HG02840 (cell line): ENCODE measurements around the gene HSPB3.
"Not testable (repeated sequence)": the region's sequence is repeated elsewhere in the genome, so short reads cannot be mapped to it uniquely, and the experiment has no call there.

Experiments
- ATAC-seq: cut with Tn5 transposase; IDR thresholded peaks from one replicate; pipeline ENCODE4 v1.9.1; 2021; ENCODE audit warnings: mild to moderate bottlenecking, moderate library complexity, moderate number of reproducible peaks; ENCODE audit not compliant: unreplicated experiment, low FRiP score

HSPB3 gene

DNA sequence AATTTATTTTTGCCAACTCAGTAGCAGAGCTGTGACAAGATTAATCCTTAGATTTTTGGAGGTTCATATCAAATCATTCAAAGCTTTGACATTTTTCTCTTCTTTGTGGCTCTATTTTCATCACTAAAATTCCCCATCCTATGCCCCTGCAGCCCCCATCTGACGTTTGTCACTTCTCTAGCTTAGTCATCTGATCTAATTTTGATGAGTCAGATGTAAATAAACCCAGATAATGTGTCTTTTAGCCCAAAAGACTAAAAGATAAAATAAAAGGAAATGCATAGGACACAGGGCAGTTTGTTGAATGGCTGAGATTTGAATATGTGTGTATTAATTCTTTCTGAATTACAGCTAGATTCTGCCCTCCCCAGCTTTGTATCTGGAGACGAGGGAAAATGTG is 897 bp upstream of the HSPB3 start:
- ATAC-seq: no peak

DNA sequence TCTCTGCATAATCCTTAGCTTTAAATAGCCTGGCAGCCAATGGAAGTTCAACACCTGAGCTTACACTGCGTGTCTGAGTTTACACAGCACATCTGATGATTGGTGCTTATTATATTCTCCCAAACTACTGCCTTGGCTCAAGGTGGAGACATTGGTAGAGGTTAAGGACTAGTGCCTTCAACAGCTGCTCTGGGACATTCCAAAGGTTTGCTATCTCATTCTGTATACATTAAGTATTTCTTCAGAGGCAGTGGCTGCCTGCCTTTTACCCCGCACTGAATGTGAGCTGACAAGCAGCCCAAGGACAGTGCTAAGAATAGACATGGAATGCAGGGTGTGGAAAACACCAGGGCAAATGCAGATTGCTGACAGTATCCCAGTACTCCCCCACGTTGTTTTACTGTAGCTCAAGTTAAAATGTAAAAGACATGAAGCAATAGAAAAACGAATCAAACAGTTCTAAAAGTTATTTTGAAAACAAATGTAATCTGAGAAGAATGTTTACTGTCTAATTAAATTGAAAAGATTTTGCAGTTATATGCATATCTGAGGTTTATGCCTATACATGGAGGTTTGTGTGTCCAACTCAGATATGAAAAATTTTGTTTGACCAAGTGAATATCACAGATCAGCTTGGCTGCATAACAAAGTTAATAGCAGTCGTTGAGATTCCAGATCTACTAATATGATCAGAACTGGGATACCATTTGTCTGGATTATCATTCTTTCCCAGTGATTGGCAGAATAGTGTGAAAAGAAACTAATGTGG is 1.8 kb downstream of the HSPB3 start:
- no peak for ATAC-seq

DNA sequence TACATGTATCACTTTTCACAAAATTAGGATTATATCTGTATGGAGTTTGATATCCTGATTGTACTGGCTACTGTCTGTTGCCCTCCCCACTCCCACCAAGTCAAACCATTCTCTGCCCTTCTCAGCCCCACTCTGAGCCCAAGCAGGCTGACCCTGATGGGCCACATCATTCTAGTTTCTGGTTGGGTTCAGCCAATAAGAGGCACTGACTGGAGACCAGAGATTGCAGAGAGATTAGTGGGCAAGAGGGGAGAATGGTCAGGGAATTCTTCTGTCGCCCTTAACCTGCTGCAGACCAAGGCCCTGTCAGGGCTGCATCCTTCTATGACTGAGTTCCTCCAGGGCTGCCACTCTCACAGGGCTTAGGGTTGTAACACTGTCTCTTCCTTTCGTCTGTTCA is 2.7 kb downstream of the HSPB3 start:
- no peak for ATAC-seq

DNA sequence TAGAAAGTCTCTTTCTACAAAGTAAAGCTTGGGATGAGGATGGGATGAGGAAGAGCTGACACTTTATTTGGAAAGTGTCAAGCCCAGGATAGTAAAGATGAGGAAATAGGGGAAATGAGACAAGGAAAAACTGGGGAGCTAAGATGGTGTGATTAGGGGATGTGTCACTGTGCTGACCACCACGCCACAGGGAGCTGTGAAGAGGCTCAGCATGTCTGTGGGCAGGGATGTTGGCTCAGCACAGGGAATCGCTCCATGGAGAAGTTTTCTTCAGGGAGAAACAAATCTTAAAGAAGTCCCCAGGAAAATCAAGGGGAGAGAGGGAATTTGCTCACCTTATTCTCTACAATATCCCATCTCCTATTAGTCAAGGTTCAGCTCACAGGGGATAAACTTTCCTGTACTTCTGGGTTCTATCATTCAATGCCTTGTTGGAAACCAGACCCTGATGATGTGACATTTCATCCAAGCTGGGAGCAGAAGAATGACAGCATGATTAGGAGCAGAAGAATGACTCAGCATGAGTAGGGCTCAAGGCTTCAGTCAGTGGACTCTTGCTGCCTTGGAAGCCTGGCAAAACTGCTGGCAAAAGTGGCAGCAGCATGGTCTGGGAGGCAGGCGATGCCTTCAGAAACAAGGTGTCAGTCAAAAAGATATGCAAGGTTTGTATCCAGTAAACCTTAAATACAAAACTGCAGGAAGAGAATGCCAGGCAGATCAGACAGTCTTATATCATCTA is 4.9 kb downstream of the HSPB3 start:
- ATAC-seq: no peak

DNA sequence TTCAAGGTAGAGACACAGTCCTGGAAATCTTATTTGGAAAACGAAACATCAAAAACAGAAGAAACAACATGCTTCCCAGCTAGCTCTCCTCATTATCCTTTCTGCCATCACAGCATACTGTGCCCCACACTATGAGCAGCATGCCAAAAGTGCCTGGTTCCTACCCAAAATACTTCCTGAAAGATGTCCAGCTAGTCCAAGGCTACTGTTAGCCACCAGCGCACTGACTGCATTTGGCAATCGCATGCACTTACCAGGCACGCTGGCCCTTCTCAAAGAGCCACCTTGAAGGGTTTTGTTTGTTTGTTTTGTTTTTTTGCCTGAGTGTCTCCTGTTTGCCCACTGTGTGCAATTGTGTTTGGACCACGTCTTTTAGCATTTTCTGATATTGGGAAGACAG is 6.8 kb downstream of the HSPB3 start:
- no peak for ATAC-seq

GRCh38 chr5:54463713-54464112 is 8.2 kb downstream of the HSPB3 start:
- no peak for ATAC-seq

DNA sequence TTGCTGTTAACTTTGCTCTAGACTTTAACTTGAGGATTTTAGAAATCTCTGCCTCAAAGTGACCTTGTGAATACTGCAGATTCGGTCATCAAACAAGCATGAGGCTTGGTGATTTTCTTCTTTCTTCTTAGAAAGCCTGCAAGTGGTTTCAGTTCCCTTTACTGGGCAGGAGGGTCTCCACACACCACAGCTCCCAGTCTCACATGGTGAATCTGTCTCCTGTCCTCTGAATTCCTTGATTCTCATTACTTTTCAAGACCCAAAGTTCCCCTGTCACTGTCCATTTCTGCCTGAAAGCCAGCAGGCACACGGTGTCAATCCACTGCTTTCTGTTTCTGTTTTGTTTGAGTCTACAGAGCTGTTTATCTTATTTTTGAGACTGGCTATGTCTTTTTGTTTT is 14.1 kb downstream of the HSPB3 start:
- ATAC-seq: peak; percentile 69

DNA sequence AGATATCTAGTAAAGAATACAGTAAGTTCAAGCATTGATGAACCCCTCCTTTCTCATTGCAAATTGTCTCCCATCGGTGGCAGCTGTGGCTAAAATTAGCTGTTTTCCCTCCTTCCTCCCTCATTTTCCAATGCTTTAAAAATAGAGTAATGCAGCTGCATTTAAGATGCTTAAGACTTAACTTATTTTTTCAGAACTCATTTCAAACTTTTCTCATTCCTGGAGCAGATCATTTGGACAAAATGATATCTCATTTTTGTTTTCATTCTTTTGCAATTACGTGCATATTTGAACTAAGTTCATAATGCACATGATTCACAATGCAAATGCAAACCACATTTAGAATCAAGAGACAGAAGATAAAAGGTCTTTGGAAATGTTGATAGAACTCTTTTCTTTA is 14.6 kb downstream of the HSPB3 start:
- no peak for ATAC-seq

DNA sequence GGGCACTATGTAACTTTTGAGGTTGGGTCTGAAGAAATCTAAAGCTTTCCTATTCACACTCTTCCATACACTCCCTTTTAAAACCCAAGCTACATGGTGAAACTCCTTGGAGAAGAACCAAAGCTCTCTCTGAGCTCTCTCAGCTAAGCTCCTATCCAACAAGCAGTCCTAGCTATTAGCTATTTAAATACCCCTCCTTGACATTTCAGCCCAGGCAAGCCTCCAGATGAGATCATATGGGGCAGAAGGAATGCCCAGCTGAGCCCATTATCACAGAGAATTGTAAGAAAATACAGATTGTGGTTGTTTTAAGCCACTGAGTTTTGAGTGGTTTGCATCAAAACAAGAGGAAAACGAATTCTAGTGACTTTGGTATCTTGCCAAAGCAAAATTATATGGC is 15.2 kb downstream of the HSPB3 start:
- ATAC-seq: no peak

DNA sequence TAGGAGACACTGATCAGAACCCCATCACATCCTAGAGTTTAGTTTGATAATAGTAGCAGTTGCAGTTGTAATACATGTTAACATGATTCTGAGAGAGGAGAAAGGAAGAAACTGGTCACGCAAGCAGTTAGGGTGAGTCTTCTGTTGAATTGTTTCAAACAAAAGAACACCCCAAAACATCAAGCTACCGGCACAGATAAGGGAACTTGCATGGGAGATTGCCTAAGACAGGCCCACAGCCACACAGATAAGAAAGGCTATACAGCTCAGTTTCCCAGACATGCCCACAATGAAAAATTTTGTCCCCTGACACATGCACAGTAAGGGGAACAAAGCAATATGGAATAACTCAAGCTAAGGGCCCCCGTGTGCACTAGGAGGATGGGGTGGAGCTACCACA is 15.9 kb downstream of the HSPB3 start:
- no peak for ATAC-seq

DNA sequence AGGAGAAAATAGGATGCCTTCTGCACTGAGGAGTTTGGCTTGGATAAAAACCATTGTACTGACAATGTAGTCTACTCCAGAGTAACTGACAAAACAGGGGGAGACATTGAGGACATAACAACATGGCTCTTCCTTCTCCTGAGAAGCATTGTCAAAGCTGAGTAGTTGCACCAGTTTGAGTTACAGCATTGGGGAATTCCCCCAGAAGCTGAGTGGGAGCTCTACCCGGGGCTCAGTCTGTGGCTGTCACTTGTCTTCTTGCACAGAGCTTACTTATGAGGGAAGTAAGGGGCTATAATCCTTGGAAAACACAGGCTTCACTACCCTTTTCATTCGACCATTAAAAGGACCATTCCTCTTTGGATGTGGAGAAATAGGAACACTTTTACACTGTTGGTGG is 21.2 kb downstream of the HSPB3 start:
- no peak for ATAC-seq

- no peak for ATAC-seq
Observed at GRCh38 chr5:54477941-54478478, 22.5 kb downstream of the HSPB3 start.

DNA sequence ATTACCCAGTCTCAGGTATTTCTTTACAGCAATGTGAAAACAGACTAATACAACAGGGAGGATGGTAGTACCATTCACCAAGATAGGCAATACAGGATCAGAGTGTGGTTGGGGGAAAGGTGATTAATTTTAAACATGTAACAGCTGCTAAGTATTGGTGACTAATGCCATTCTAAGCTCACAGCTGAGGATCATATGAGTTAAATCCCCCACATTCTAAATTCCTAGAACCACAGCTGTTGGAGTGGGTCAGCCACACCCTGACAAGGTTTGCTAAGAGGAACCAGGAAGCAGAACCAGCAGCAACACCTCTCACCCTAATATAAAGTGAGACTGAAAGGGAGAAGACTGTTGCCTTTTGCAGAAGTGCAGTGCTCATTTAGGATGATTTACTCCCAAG is 24.8 kb downstream of the HSPB3 start:
- no peak for ATAC-seq

- ATAC-seq: no peak
Observed at GRCh38 chr5:54484219-54484894, 28.9 kb downstream of the HSPB3 start.

DNA sequence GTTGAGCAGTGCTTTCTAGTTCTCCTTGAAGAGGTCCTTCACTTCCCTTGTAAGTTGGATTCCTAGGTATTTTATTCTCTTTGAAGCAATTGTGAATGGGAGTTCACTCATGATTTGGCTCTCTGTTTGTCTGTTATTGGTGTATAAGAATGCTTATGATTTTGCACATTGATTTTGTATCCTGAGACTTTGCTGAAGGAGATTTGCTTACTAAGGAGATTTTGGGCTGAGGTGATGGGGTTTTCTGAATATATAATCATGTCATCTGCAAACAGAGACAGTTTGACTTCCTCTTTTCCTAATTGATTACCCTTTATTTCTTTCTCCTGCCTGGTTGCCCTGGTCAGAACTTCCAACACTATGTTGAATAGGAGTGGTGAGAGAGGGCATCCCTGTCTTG is 30.2 kb downstream of the HSPB3 start:
- not testable (repeated sequence) for ATAC-seq

- ATAC-seq: not testable (repeated sequence)
Observed at GRCh38 chr5:54489648-54489979, 34.1 kb downstream of the HSPB3 start.

DNA sequence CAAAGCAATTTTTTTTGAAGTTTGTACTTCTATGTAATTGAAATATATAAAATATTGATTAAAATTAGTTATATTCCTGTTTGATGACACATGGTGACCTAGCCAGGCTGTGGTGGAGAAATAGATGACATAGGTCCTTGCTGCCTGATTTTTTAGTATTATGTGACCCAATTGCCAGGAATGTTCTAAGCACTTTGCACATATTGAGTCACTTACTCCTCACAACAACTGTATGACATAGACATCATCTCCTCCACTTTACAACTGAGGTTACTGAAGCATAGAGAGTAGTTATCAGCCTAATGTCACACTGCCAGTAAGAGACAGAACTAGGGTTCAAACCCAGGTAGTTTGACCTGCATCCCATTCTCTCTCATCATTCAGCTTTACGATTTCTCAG is 35.8 kb downstream of the HSPB3 start:
- ATAC-seq: no peak

- ATAC-seq: no peak
Observed at GRCh38 chr5:54492178-54492577, 36.7 kb downstream of the HSPB3 start.

- ATAC-seq: no peak
Observed at GRCh38 chr5:54495027-54495426, 39.5 kb downstream of the HSPB3 start.
